ENCODE measurements around the gene TRPM3.
"Not testable (repeated sequence)": the region's sequence is repeated elsewhere in the genome, so short reads cannot be mapped to it uniquely, and the experiment has no call there.

TRPM3 gene

GRCh38 chr9:71001780-71002386 is 119.5 kb downstream of the TRPM3 start:
- DNase-seq (ENCODE audit: low read depth, low spot score): peak; percentile 48

GRCh38 chr9:70998962-70999361 is 122.5 kb downstream of the TRPM3 start:
- no peak for DNase-seq (ENCODE audit: low read depth, low spot score)

- no peak for DNase-seq (ENCODE audit: low read depth, low spot score)
Observed at GRCh38 chr9:70995511-70995910, 125.9 kb downstream of the TRPM3 start.

- no peak for DNase-seq (ENCODE audit: low read depth, low spot score)
Observed at GRCh38 chr9:70994582-70994981, 126.8 kb downstream of the TRPM3 start.

GRCh38 chr9:70988551-70988950 is 132.9 kb downstream of the TRPM3 start:
- DNase-seq (ENCODE audit: low read depth, low spot score): no peak

GRCh38 chr9:70987986-70988385 is 133.4 kb downstream of the TRPM3 start:
- no peak for DNase-seq (ENCODE audit: low read depth, low spot score)

GRCh38 chr9:70986984-70987383 is 134.4 kb downstream of the TRPM3 start:
- DNase-seq (ENCODE audit: low read depth, low spot score): no peak

GRCh38 chr9:70983723-70984295 is 137.6 kb downstream of the TRPM3 start:
- no peak for DNase-seq (ENCODE audit: low read depth, low spot score)

GRCh38 chr9:70981312-70981711 is 140.1 kb downstream of the TRPM3 start:
- no peak for DNase-seq (ENCODE audit: low read depth, low spot score)

GRCh38 chr9:70979966-70980365 is 141.5 kb downstream of the TRPM3 start:
- no peak for DNase-seq (ENCODE audit: low read depth, low spot score)

- no peak for DNase-seq (ENCODE audit: low read depth, low spot score)
Observed at GRCh38 chr9:70978085-70978484, 143.3 kb downstream of the TRPM3 start.

- no peak for DNase-seq (ENCODE audit: low read depth, low spot score)
Observed at GRCh38 chr9:70975821-70976220, 145.6 kb downstream of the TRPM3 start.

- no peak for DNase-seq (ENCODE audit: low read depth, low spot score)
Observed at GRCh38 chr9:70971723-70972122, 149.7 kb downstream of the TRPM3 start.

GRCh38 chr9:70966380-70966779 is 155.0 kb downstream of the TRPM3 start:
- DNase-seq (ENCODE audit: low read depth, low spot score): not testable (repeated sequence)

- DNase-seq (ENCODE audit: low read depth, low spot score): no peak
Observed at GRCh38 chr9:70964861-70965260, 156.6 kb downstream of the TRPM3 start.

- no peak for DNase-seq (ENCODE audit: low read depth, low spot score)
Observed at GRCh38 chr9:70963554-70963953, 157.9 kb downstream of the TRPM3 start.

- DNase-seq (ENCODE audit: low read depth, low spot score): no peak
Observed at GRCh38 chr9:70962761-70963440, 158.5 kb downstream of the TRPM3 start.

GRCh38 chr9:70959366-70959765 is 162.1 kb downstream of the TRPM3 start:
- no peak for DNase-seq (ENCODE audit: low read depth, low spot score)

GRCh38 chr9:70954596-70955143 is 166.8 kb downstream of the TRPM3 start:
- DNase-seq (ENCODE audit: low read depth, low spot score): no peak

GRCh38 chr9:70954126-70954525 is 167.3 kb downstream of the TRPM3 start:
- peak; percentile 50 for DNase-seq (ENCODE audit: low read depth, low spot score)

- no peak for DNase-seq (ENCODE audit: low read depth, low spot score)
Observed at GRCh38 chr9:70951749-70952727, 169.4 kb downstream of the TRPM3 start.

GRCh38 chr9:70950270-70950669 is 171.2 kb downstream of the TRPM3 start:
- DNase-seq (ENCODE audit: low read depth, low spot score): no peak

Data from iPS DF 19.7 (cell line).